ENCODE results near the gene EIPR1.

Gene EIPR1

GRCh38 chr2:3345621-3346020 is 32.0 kb downstream of the EIPR1 start:
- no peak overlapping the region for H3K4me3 ChIP-seq (ENCODE audit: low read length)
- TF ChIP-seq CTCF (conservative IDR thresholded peaks at IDR 0.05; ENCODE audit: low read length), result no peak
- no peak for DNase-seq (ENCODE audit: low read depth)

- DNase-seq (ENCODE audit: low read depth), result no peak
- TF ChIP-seq CTCF (conservative IDR thresholded peaks at IDR 0.05; ENCODE audit: low read length), result no peak
Observed at GRCh38 chr2:3344897-3345296, 32.7 kb downstream of the EIPR1 start.

GRCh38 chr2:3343012-3343411 is 34.6 kb downstream of the EIPR1 start:
- no peak overlapping the region for H3K4me3 ChIP-seq (ENCODE audit: low read length)
- no peak for TF ChIP-seq CTCF (conservative IDR thresholded peaks at IDR 0.05; ENCODE audit: low read length)
- no peak for DNase-seq (ENCODE audit: low read depth)

More at GRCh38 chr2:3344897-3345296, 32.7 kb downstream of the EIPR1 start:
- no peak overlapping the region for H3K4me3 ChIP-seq (ENCODE audit: low read length)

- no peak overlapping the region for H3K4me3 ChIP-seq (ENCODE audit: low read length)
- no peak for TF ChIP-seq CTCF (conservative IDR thresholded peaks at IDR 0.05; ENCODE audit: low read length)
- DNase-seq (ENCODE audit: low read depth), result no peak
Observed at GRCh38 chr2:3342324-3342723, 35.3 kb downstream of the EIPR1 start.

- TF ChIP-seq CTCF (conservative IDR thresholded peaks at IDR 0.05; ENCODE audit: low read length), result no peak
- no peak overlapping the region for H3K4me3 ChIP-seq (ENCODE audit: low read length)
Observed at GRCh38 chr2:3341336-3341735, 36.3 kb downstream of the EIPR1 start.

GRCh38 chr2:3340144-3340543 is 37.5 kb downstream of the EIPR1 start:
- TF ChIP-seq CTCF (conservative IDR thresholded peaks at IDR 0.05; ENCODE audit: low read length), result no peak
- no peak overlapping the region for H3K4me3 ChIP-seq (ENCODE audit: low read length)
- DNase-seq (ENCODE audit: low read depth), result no peak

More at GRCh38 chr2:3341336-3341735, 36.3 kb downstream of the EIPR1 start:
- DNase-seq (ENCODE audit: low read depth), result no peak

GRCh38 chr2:3338340-3338739 is 39.3 kb downstream of the EIPR1 start:
- no peak for TF ChIP-seq CTCF (conservative IDR thresholded peaks at IDR 0.05; ENCODE audit: low read length)
- DNase-seq (ENCODE audit: low read depth), result no peak
- no peak overlapping the region for H3K4me3 ChIP-seq (ENCODE audit: low read length)
